Epithelial cell of proximal tubule (primary cell): ENCODE results near the gene LAMTOR5. TPM values are rescaled to one million over a fixed set of nuclear protein-coding genes. Genes with fewer than 3 reads are reported as not detected.

Experiments used
- DNase-seq: peaks from one replicate; pipeline ENCODE4 v3.0.0-alpha.2; 2011; ENCODE audit warnings: low read depth
- H3K4me3 ChIP-seq: 2 replicates; pipeline ENCODE4 v1.5.1; 2011; ENCODE audit warnings: low read depth, mild to moderate bottlenecking, low read length
- total RNA-seq: library from RNA; depleted of rRNA; stranded (reverse); fragments of >200 nt; gene quantifications from 2 replicates; pipeline ENCODE4 v1.2.3, GENCODE V29; 2015
- TF ChIP-seq, protein P1 (sequence below): conservative IDR thresholded peaks from 2 replicates; pipeline ENCODE4 v1.5.1; 2012; ENCODE audit warnings: low read depth, mild to moderate bottlenecking, low read length

The LAMTOR5 gene
- total RNA-seq, 1 donor from 2014 or later = 206 TPM

GRCh38 chr1:110436635-110437034 lies 29.1 kb upstream of the LAMTOR5 start:
- H3K4me3 ChIP-seq = no peak overlapping the region
- DNase-seq = no peak
- TF ChIP-seq, protein P1, sequence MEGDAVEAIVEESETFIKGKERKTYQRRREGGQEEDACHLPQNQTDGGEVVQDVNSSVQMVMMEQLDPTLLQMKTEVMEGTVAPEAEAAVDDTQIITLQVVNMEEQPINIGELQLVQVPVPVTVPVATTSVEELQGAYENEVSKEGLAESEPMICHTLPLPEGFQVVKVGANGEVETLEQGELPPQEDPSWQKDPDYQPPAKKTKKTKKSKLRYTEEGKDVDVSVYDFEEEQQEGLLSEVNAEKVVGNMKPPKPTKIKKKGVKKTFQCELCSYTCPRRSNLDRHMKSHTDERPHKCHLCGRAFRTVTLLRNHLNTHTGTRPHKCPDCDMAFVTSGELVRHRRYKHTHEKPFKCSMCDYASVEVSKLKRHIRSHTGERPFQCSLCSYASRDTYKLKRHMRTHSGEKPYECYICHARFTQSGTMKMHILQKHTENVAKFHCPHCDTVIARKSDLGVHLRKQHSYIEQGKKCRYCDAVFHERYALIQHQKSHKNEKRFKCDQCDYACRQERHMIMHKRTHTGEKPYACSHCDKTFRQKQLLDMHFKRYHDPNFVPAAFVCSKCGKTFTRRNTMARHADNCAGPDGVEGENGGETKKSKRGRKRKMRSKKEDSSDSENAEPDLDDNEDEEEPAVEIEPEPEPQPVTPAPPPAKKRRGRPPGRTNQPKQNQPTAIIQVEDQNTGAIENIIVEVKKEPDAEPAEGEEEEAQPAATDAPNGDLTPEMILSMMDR = no peak

- H3K4me3 ChIP-seq = no peak overlapping the region
- TF ChIP-seq, protein P1 = no peak
- no peak for DNase-seq
Measured at GRCh38 chr1:110434946-110435345, 27.5 kb upstream of the LAMTOR5 start.

GRCh38 chr1:110433803-110434202 lies 26.3 kb upstream of the LAMTOR5 start:
- TF ChIP-seq, protein P1 = peak; percentile 68
- peak; percentile 51 for DNase-seq
- no peak overlapping the region for H3K4me3 ChIP-seq

- TF ChIP-seq, protein P1 = no peak
- H3K4me3 ChIP-seq = no peak overlapping the region
- DNase-seq = no peak
Measured at GRCh38 chr1:110433213-110433612, 25.7 kb upstream of the LAMTOR5 start.

GRCh38 chr1:110430901-110431300 lies 23.4 kb upstream of the LAMTOR5 start:
- no peak overlapping the region for H3K4me3 ChIP-seq
- TF ChIP-seq, protein P1 = no peak
- DNase-seq = no peak

DNA sequence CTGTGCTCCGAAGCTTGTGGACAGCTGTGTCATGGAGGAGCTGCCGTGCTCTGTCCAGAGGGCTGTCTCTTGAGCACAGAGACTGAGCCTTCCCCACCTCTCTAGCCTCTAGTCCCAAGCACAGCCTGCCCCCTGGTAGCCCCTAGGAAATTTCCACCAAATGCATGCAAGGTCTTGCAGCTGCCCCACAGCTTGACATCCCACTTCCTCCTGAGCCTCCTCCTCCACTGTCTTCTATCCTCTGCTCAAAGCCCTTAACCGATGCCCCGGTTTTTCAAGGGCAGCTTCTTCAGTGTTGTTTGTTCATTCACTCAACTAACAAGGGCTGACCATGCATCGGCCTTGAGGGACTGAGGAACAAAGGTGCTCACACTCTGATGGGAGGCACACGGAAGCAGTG lies 22.9 kb upstream of the LAMTOR5 start:
- H3K4me3 ChIP-seq = no peak overlapping the region
- TF ChIP-seq, protein P1 = no peak
- DNase-seq = no peak

- no peak for DNase-seq
- H3K4me3 ChIP-seq = no peak overlapping the region
- TF ChIP-seq, protein P1 = no peak
Measured at GRCh38 chr1:110428946-110429345, 21.5 kb upstream of the LAMTOR5 start.
